Activated T-helper 2 cell treated with anti-CD3 and anti-CD28 coated beads, Interferon-gamma antibody, Interleukin-2, Interleukin-4, amounts not matched to agents 10 μg/mL and 5 μg/mL and 100 μg/mL, durations not matched to agents 14 hours and 24 hours and 36 hours (primary cell): ENCODE data around the gene PRR3. TPM values are rescaled to one million over a fixed set of nuclear protein-coding genes. Genes with fewer than 3 reads are reported as not detected.

Experiments
- DNase-seq: peaks from one replicate; pipeline ENCODE4 v3.0.0; 2021; ENCODE audit warnings: low spot score
- H3K27ac Mint-ChIP-seq: one replicate; pipeline ENCODE4 v1.8.0; 2021; ENCODE audit warnings: mixed read lengths
- H3K27me3 Mint-ChIP-seq: one replicate; pipeline ENCODE4 v1.8.0; 2021; ENCODE audit warnings: low read depth, mixed read lengths
- H3K36me3 Mint-ChIP-seq: one replicate; pipeline ENCODE4 v1.8.0; 2021; ENCODE audit warnings: low read depth, mixed read lengths
- H3K4me1 Mint-ChIP-seq: one replicate; pipeline ENCODE4 v1.8.0; 2021; ENCODE audit warnings: low read depth, mixed read lengths
- H3K4me3 Mint-ChIP-seq: one replicate; pipeline ENCODE4 v1.8.0; 2021; ENCODE audit warnings: low read depth, mild to moderate bottlenecking, moderate library complexity, mixed read lengths
- H3K9me3 Mint-ChIP-seq: one replicate; pipeline ENCODE4 v1.8.0; 2021; ENCODE audit warnings: mixed read lengths
- intact Hi-C: fragments of 100-400 bp; cut with micrococcal nuclease; formaldehyde crosslinking; loops from one replicate; pipeline ENCODE4 v1.15.1; 2023
- total RNA-seq: library from RNA; stranded (reverse); gene quantifications from 2 replicates; pipeline ENCODE4 v1.2.3, GENCODE V29; 2022

PRR3 gene
- total RNA-seq, 1 donor from 2014 or later = 35.0 TPM

- DNase-seq = no peak
- H3K27me3 Mint-ChIP-seq = no peaks in the 10 kb centered on the region
- no peaks in the 10 kb centered on the region for H3K9me3 Mint-ChIP-seq
- intact Hi-C loops = no loop called here
- H3K27ac Mint-ChIP-seq = peak overlapping the region; percentile 38
- no peak overlapping the region for H3K4me3 Mint-ChIP-seq
- H3K36me3 Mint-ChIP-seq = peaks cover 29% of the 10 kb centered on the region
- H3K4me1 Mint-ChIP-seq = peaks cover 25% of the 10 kb centered on the region
These were observed 8.7 kb downstream of the PRR3 start for GRCh38 chr6:30565772-30566171.

- Mint-ChIP-seq H3K4me1 (peaks cover 42% of the 10 kb centered on the region), H3K36me3 (peaks cover 28% of the 10 kb centered on the region), H3K27me3 (no peaks in the 10 kb centered on the region), H3K27ac (no peak overlapping the region), H3K4me3 (no peak overlapping the region), H3K9me3 (no peaks in the 10 kb centered on the region)
- intact Hi-C loops = no loop called here
- DNase-seq = no peak
These were observed 11.2 kb downstream of the PRR3 start for GRCh38 chr6:30568245-30568644.

GRCh38 chr6:30570263-30570662 lies 13.2 kb downstream of the PRR3 start:
- H3K9me3 Mint-ChIP-seq = no peaks in the 10 kb centered on the region
- peaks cover 58% of the 10 kb centered on the region for H3K4me1 Mint-ChIP-seq
- peak overlapping the region; percentile 24 for H3K27ac Mint-ChIP-seq
- intact Hi-C loops = loop anchor here (5.0 to 10.0 kb wide), 2 partner anchors 147 to 245 kb away; partner anchors contain the start of genes MDC1 and TRIM39
- H3K36me3 Mint-ChIP-seq = peaks cover 32% of the 10 kb centered on the region
- peak overlapping the region; percentile 91 for H3K4me3 Mint-ChIP-seq
- DNase-seq = no peak
- H3K27me3 Mint-ChIP-seq = no peaks in the 10 kb centered on the region

DNA sequence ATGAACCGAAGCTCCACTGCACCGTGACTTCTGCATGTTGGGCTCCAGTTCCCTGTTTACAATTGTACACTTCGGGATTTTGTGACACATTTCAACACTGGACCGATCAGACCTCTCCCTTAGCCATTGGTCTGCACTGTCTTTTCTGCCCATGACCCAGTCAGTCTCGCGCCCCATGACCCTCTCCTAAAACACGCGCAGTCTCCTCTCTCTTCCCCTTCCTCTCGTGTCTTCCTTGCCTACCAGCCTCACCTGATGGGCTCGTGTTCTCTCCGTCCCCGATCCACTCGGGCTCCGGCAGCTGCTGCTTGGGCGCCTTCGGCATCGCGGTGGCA lies 13.6 kb downstream of the PRR3 start:
- H3K9me3 Mint-ChIP-seq = no peaks in the 10 kb centered on the region
- peaks cover 32% of the 10 kb centered on the region for H3K36me3 Mint-ChIP-seq
- intact Hi-C loops = loop anchor here (1.0 to 10.0 kb wide), 4 partner anchors 14 to 246 kb away; partner anchors contain the start of genes GNL1, MDC1, MRPS18B and PPP1R10
- no peaks in the 10 kb centered on the region for H3K27me3 Mint-ChIP-seq
- DNase-seq = no peak
- H3K4me3 Mint-ChIP-seq = peak overlapping the region; percentile 91
- peak overlapping the region; percentile 92 for H3K27ac Mint-ChIP-seq
- peaks cover 57% of the 10 kb centered on the region for H3K4me1 Mint-ChIP-seq

DNA sequence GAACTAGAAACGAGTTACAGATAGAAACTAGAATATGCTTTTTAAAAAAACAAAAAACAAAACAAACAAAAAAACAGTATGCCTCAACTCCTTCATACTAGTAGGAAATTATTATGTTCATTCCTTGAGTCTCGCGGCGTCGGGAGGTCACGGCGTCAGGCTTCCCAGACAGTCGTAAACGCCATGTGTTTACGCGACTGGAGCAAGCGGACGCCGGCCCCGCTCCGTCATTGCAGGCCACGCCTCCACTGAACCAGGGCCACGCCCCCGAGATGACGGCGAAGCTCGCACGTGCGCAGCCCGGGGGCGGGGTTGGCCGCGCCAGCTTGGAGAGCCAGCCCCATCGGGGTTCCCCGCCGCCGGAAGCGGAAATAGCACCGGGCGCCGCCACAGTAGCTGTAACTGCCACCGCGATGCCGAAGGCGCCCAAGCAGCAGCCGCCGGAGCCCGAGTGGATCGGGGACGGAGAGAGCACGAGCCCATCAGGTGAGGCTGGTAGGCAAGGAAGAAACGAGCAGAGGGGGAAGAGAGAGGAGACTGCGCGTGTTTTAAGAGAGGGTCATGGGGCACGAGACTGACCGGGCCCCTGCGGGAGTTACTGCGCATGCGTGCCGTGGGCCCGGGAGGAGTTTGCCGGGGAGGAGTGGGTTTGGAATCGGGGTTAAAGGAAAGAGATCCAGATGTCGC lies 14.1 kb downstream of the PRR3 start, which contains the start of gene ABCF1:
Gene ABCF1, plus strand, starts transcription at position 368 of the 687 bp plus-strand sequence. Its CDS starts 46 bp downstream, at position 414.
- peaks cover 56% of the 10 kb centered on the region for H3K4me1 Mint-ChIP-seq
- intact Hi-C loops = loop anchor here (1.0 to 10.0 kb wide), 4 partner anchors 15 to 246 kb away; partner anchors contain the start of genes GNL1, MDC1, MRPS18B and PPP1R10
- H3K36me3 Mint-ChIP-seq = peaks cover 32% of the 10 kb centered on the region
- DNase-seq = peak; percentile 99
- no peaks in the 10 kb centered on the region for H3K27me3 Mint-ChIP-seq
- H3K4me3 Mint-ChIP-seq = peak within 1 kb of the TSS; percentile 91
- H3K9me3 Mint-ChIP-seq = no peaks in the 10 kb centered on the region
- peak within 1 kb of the TSS; percentile 92 for H3K27ac Mint-ChIP-seq

GRCh38 chr6:30571762-30572082 lies 14.6 kb downstream of the PRR3 start:
- peaks cover 57% of the 10 kb centered on the region for H3K4me1 Mint-ChIP-seq
- DNase-seq = no peak
- H3K27me3 Mint-ChIP-seq = no peaks in the 10 kb centered on the region
- peak overlapping the region; percentile 91 for H3K4me3 Mint-ChIP-seq
- peak overlapping the region; percentile 92 for H3K27ac Mint-ChIP-seq
- intact Hi-C loops = loop anchor here (1.0 to 10.0 kb wide), 4 partner anchors 15 to 247 kb away; partner anchors contain the start of genes GNL1, MDC1, MRPS18B and PPP1R10
- H3K36me3 Mint-ChIP-seq = peaks cover 35% of the 10 kb centered on the region
- H3K9me3 Mint-ChIP-seq = no peaks in the 10 kb centered on the region

GRCh38 chr6:30572148-30572547 lies 15.1 kb downstream of the PRR3 start:
- Mint-ChIP-seq H3K9me3 (no peaks in the 10 kb centered on the region), H3K4me3 (peak overlapping the region; percentile 91), H3K36me3 (peaks cover 40% of the 10 kb centered on the region), H3K4me1 (peaks cover 57% of the 10 kb centered on the region), H3K27ac (peak overlapping the region; percentile 92), H3K27me3 (no peaks in the 10 kb centered on the region)
- intact Hi-C loops = loop anchor here (5.0 to 10.0 kb wide), 2 partner anchors 145 to 247 kb away; partner anchors contain the start of genes MDC1 and TRIM39
- no peak for DNase-seq

DNA sequence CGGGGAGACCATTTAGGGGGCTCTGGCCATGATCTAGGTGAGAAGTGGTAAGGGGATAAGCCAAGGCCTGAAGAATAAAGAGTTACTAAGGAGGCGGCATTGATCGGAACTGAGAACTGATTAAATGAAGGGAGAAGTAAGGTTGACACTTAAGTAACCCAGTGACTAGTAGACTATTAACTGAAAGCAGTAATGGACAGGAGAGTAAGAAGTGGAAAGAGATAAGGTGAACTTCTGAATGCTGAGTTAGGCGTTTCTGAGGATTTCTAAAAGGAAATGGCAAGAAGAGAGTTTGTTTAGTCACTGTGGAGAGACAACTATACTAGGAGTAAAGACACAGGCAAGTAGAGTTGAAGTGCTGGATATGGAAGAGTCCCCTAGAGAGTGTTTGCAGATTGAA lies 16.0 kb downstream of the PRR3 start:
- H3K9me3 Mint-ChIP-seq = no peaks in the 10 kb centered on the region
- H3K4me3 Mint-ChIP-seq = peak overlapping the region; percentile 91
- peaks cover 49% of the 10 kb centered on the region for H3K36me3 Mint-ChIP-seq
- intact Hi-C loops = loop anchor here (5.0 to 10.0 kb wide), 2 partner anchors 144 to 248 kb away; partner anchors contain the start of genes MDC1 and TRIM39
- H3K4me1 Mint-ChIP-seq = peaks cover 53% of the 10 kb centered on the region
- DNase-seq = no peak
- H3K27ac Mint-ChIP-seq = peak overlapping the region; percentile 10
- no peaks in the 10 kb centered on the region for H3K27me3 Mint-ChIP-seq

GRCh38 chr6:30578051-30578450 lies 21.0 kb downstream of the PRR3 start:
- Mint-ChIP-seq H3K27ac (no peak overlapping the region), H3K4me3 (no peak overlapping the region), H3K9me3 (no peaks in the 10 kb centered on the region), H3K4me1 (peaks cover 22% of the 10 kb centered on the region), H3K36me3 (peaks cover 80% of the 10 kb centered on the region), H3K27me3 (no peaks in the 10 kb centered on the region)
- no peak for DNase-seq
- intact Hi-C loops = loop anchor here (10.0 kb wide), 1 partner anchor 253 kb away; the partner anchor contains the start of gene TRIM39

DNA sequence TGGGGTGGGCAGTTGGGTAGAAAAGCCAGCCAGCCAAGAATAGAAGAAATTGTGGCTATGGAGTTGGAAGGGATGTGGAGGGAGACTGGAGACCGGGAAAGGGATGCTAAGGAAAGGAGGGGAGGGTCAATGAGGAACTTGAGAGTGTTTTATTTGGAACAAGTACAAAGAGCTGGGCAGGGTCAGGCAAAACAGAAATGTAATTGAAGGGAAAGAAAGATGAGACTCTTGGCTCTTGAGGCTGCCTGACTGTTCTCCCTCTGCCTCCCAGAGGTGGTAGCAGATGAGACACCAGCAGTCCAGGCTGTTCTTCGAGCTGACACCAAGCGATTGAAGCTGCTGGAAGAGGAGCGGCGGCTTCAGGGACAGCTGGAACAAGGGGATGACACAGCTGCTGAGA lies 26.8 kb downstream of the PRR3 start:
- Mint-ChIP-seq H3K4me3 (no peak overlapping the region), H3K9me3 (no peaks in the 10 kb centered on the region), H3K27me3 (no peaks in the 10 kb centered on the region)

DNA sequence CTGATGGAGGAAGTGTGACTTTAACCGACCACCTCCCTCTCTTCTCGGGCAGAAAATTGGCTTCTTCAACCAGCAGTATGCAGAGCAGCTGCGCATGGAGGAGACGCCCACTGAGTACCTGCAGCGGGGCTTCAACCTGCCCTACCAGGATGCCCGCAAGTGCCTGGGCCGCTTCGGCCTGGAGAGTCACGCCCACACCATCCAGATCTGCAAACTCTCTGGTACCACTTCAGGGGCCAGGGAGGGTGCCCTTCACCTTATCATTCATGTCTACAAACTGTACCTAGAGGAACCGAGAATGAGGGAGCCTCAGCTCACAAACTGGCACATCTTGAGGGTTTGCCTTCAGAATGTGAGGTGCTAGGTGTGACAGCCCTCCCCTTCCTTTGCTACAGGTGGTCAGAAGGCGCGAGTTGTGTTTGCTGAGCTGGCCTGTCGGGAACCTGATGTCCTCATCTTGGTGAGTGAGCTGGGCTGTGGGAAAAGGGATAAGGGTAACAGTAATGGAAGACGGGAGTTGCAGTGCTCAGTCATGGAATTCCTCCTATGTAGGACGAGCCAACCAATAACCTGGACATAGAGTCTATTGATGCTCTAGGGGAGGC lies 32.8 kb downstream of the PRR3 start:
- no peak overlapping the region for H3K27ac Mint-ChIP-seq

More for the DNA sequence above, 26.8 kb downstream of the PRR3 start:
- peaks cover 87% of the 10 kb centered on the region for H3K36me3 Mint-ChIP-seq
- intact Hi-C loops = no loop called here
- DNase-seq = no peak
- H3K27ac Mint-ChIP-seq = no peak overlapping the region
- H3K4me1 Mint-ChIP-seq = no peaks in the 10 kb centered on the region

DNA sequence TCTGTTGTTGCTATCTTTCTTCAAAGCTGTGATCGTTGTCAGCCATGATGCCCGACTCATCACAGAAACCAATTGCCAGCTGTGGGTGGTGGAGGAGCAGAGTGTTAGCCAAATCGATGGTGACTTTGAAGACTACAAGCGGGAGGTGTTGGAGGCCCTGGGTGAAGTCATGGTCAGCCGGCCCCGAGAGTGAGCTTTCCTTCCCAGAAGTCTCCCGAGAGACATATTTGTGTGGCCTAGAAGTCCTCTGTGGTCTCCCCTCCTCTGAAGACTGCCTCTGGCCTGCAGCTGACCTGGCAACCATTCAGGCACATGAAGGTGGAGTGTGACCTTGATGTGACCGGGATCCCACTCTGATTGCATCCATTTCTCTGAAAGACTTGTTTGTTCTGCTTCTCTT lies 33.4 kb downstream of the PRR3 start:
- no peak overlapping the region for H3K4me3 Mint-ChIP-seq
- DNase-seq = no peak
- H3K27ac Mint-ChIP-seq = no peak overlapping the region
- H3K36me3 Mint-ChIP-seq = peaks cover 75% of the 10 kb centered on the region
- peaks cover 1% of the 10 kb centered on the region for H3K4me1 Mint-ChIP-seq
- no peaks in the 10 kb centered on the region for H3K9me3 Mint-ChIP-seq
- intact Hi-C loops = no loop called here
- no peaks in the 10 kb centered on the region for H3K27me3 Mint-ChIP-seq

More for the DNA sequence above, 32.8 kb downstream of the PRR3 start:
- H3K36me3 Mint-ChIP-seq = peaks cover 76% of the 10 kb centered on the region
- H3K27me3 Mint-ChIP-seq = no peaks in the 10 kb centered on the region
- peaks cover 1% of the 10 kb centered on the region for H3K4me1 Mint-ChIP-seq
- no peak overlapping the region for H3K4me3 Mint-ChIP-seq
- H3K9me3 Mint-ChIP-seq = no peaks in the 10 kb centered on the region
- intact Hi-C loops = no loop called here
- DNase-seq = no peak

GRCh38 chr6:30591008-30591407 lies 33.9 kb downstream of the PRR3 start:
- H3K27ac Mint-ChIP-seq = no peak overlapping the region

More at GRCh38 chr6:30591008-30591407, 33.9 kb downstream of the PRR3 start:
- Mint-ChIP-seq H3K27me3 (no peaks in the 10 kb centered on the region), H3K4me1 (peaks cover 1% of the 10 kb centered on the region), H3K4me3 (no peak overlapping the region), H3K36me3 (peaks cover 71% of the 10 kb centered on the region), H3K9me3 (no peaks in the 10 kb centered on the region)
- DNase-seq = no peak
- intact Hi-C loops = no loop called here
